Stomach smooth muscle (tissue), 2 donors: Measurements from ENCODE around the gene PRPS1.

ENCODE experiments used
- H3K27ac ChIP-seq: one replicate; pipeline ENCODE4 v1.7.0; 2013; ENCODE audit warnings: mild to moderate bottlenecking, low read length, inconsistent platforms
- H3K27me3 ChIP-seq, 2 donors: one replicate each; pipeline ENCODE4 v1.7.0; 2013; ENCODE audit warnings: low read length in 2 of 2; ENCODE audit not compliant: insufficient read depth in 2 of 2, control insufficient read depth in 1 of 2
- H3K36me3 ChIP-seq, 2 donors: one replicate each; pipeline ENCODE4 v1.7.0; 2013; ENCODE audit warnings: low read length in 2 of 2; ENCODE audit not compliant: control insufficient read depth in 2 of 2, insufficient read depth in 2 of 2
- H3K4me1 ChIP-seq: one replicate; pipeline ENCODE4 v1.7.0; 2013; ENCODE audit warnings: low read length; ENCODE audit not compliant: control insufficient read depth, insufficient read depth
- H3K4me3 ChIP-seq, 2 donors: one replicate each; pipeline ENCODE4 v1.7.0; 2013; ENCODE audit warnings: low read length in 2 of 2
- H3K9ac ChIP-seq, 2 donors: one replicate each; pipeline ENCODE4 v1.7.0; 2013; ENCODE audit warnings: low read length in 2 of 2, mild to moderate bottlenecking in 1 of 2
- H3K9me3 ChIP-seq, 2 donors: one replicate each; pipeline ENCODE4 v1.7.0; 2013; ENCODE audit warnings: low read length in 2 of 2; ENCODE audit not compliant: control insufficient read depth in 2 of 2
- donor health status: healthy.
- donor health status: Pancreatic carcinoma.

PRPS1 gene

DNA sequence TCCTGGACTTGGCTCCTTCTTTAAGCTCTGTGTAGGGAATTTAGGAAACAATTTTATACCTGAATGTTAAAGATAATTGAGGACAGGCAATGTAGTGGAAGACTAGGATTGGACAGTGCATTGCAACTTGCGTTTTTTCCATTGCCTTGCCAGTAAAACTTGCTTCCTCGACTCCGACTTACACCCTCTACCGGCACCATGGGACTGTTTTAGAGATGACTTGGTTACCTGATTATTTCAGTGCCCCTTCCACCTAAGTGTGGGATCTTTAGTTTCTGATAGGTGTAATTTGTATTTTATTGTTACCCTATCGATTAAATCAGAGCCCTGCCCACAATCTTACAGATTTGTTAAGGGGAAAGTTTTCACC lies 1.2 kb downstream of the PRPS1 start:
- Histone ChIP-seq H3K9me3 (no peaks in the 10 kb centered on the region), H3K9ac (peak overlapping the region in 1 of 2 donors; percentile 81), H3K4me3 (peak overlapping the region; percentile 71 to 82), H3K36me3 (no peaks in the 10 kb centered on the region), H3K27me3 (peaks cover 0 to 4% of the 10 kb centered on the region in 2 donors), H3K4me1 (no peaks in the 10 kb centered on the region), H3K27ac (no peak overlapping the region)

DNA sequence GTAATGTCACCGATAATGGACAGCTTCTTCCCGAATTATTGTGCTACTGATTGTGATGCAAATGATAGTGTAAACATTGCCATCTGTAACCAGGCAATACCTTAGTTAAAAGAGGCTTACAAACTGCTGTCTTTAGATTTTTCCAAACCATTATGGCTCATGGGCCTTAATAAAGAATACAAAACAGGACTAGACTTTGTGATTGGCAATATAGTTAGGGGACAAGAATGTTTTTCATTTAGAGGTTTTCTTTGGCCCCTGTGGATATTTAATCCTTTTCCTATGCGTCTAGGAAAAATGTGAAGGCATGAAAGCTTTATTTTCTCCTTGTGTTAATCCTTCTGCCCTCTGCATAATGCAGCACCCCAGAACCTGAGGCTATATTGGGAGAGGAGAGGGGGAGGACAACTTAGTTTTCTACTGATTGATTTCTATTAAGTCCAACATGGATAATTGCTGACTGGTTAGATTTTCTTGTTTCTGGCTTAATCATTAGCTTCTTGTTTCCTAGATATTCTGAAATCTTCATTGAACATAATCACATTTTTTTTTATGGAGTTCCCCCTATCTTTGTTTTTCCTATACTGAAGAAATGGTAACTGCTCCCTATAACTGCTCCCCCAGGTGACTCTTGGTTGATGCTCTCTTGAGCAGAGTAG lies 1.9 kb downstream of the PRPS1 start:
- Histone ChIP-seq H3K36me3 (no peaks in the 10 kb centered on the region), H3K4me3 (peak overlapping the region in 1 of 2 donors; percentile 71), H3K27me3 (peaks cover 0 to 4% of the 10 kb centered on the region in 2 donors), H3K9me3 (no peaks in the 10 kb centered on the region), H3K9ac (no peak overlapping the region), H3K4me1 (no peaks in the 10 kb centered on the region), H3K27ac (no peak overlapping the region)

DNA sequence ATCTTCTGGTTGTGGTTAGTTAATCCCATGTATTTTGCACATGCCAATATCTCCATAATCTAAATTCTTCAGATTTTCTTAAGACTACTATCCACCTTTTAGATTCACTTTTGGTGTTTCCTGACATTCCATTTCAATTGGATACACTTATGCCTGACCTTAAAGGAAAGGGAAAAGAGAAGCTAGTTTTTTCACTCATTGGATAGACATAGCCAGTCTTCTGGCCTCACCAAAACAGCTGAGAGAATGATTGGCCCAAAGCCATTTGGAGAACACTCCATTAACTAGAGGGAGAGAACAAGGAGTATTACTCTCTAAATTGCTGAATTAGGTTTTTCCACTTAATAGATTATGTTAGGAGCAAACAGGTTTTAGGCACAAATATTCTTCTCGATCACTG lies 4.0 kb downstream of the PRPS1 start:
- Histone ChIP-seq H3K4me1 (no peaks in the 10 kb centered on the region), H3K36me3 (no peaks in the 10 kb centered on the region), H3K27me3 (peaks cover 0 to 4% of the 10 kb centered on the region in 2 donors), H3K27ac (no peak overlapping the region), H3K9ac (no peak overlapping the region), H3K4me3 (no peak overlapping the region), H3K9me3 (no peaks in the 10 kb centered on the region)

DNA sequence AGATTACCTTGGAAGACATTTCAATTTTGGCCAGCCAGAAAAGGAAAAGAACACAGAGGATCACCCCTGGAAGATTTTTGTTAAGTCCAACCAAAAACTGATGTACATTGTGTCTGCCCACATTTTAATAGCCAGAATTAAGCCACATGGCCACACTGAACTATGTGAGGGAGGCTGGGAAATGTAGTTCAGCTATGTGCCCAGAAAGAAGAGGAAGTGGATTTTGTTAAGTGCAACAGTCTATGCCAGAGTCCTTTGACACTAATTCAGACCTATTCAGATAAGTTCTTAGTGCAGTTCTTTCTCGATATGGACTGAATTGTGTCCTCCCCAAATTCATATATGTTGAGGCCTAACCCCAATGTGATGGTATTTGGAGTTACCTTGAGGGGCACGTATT lies 18.4 kb downstream of the PRPS1 start:
- H3K27me3 ChIP-seq, result peaks cover 0 to 3% of the 10 kb centered on the region in 2 donors
- H3K27ac ChIP-seq, result no peak overlapping the region
- H3K4me1 ChIP-seq, result no peaks in the 10 kb centered on the region
- H3K4me3 ChIP-seq, result no peak overlapping the region
- H3K9me3 ChIP-seq, result no peaks in the 10 kb centered on the region
- H3K9ac ChIP-seq, result no peak overlapping the region
- H3K36me3 ChIP-seq, result peaks cover 5 to 10% of the 10 kb centered on the region in 2 donors

DNA sequence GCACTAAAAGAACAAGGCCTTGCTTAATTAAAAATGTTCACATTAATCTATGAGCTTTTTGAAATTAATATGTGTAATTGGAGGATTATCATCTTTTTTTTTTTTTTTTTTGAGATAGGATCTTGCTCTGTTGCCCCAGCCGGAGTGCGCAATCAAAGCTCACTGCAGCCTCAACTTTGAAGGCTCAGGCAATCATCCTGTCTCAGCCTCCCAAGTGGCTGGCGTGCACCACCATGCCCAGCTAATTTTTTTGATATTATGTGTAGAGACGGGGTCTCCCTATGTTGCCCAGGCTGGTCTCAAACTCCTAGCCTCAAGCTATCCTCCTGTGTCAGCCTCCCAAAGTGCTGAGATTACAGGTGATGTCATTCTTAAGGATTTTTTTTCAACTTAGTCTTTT lies 20.0 kb downstream of the PRPS1 start:
- peaks cover 0 to 3% of the 10 kb centered on the region in 2 donors for H3K27me3 ChIP-seq
- no peaks in the 10 kb centered on the region for H3K4me1 ChIP-seq
- H3K9me3 ChIP-seq, result no peaks in the 10 kb centered on the region
- no peak overlapping the region for H3K9ac ChIP-seq
- H3K27ac ChIP-seq, result no peak overlapping the region
- H3K36me3 ChIP-seq, result peaks cover 5 to 7% of the 10 kb centered on the region in 2 donors
- H3K4me3 ChIP-seq, result no peak overlapping the region

DNA sequence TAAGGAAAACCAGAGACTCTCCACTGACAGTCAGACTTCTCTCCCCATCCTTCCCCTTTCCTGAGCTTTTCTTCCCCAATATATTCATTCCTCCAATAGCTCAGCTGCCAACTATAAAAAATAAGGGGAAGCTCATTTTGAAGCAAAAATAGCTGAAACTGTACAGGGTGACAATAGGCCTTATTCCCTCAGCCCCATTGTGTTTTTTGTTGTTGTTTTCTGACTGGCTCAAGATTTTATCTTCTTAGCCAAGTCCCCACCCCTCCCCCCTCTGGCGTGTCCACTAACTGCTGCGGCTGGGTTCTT lies 26.2 kb downstream of the PRPS1 start:
- no peak overlapping the region for H3K9ac ChIP-seq
- H3K4me3 ChIP-seq, result no peak overlapping the region
- H3K36me3 ChIP-seq, result no peaks in the 10 kb centered on the region
- H3K4me1 ChIP-seq, result peaks cover 6% of the 10 kb centered on the region
- H3K27me3 ChIP-seq, result peaks cover 0 to 14% of the 10 kb centered on the region in 2 donors
- H3K9me3 ChIP-seq, result no peaks in the 10 kb centered on the region
- no peak overlapping the region for H3K27ac ChIP-seq

DNA sequence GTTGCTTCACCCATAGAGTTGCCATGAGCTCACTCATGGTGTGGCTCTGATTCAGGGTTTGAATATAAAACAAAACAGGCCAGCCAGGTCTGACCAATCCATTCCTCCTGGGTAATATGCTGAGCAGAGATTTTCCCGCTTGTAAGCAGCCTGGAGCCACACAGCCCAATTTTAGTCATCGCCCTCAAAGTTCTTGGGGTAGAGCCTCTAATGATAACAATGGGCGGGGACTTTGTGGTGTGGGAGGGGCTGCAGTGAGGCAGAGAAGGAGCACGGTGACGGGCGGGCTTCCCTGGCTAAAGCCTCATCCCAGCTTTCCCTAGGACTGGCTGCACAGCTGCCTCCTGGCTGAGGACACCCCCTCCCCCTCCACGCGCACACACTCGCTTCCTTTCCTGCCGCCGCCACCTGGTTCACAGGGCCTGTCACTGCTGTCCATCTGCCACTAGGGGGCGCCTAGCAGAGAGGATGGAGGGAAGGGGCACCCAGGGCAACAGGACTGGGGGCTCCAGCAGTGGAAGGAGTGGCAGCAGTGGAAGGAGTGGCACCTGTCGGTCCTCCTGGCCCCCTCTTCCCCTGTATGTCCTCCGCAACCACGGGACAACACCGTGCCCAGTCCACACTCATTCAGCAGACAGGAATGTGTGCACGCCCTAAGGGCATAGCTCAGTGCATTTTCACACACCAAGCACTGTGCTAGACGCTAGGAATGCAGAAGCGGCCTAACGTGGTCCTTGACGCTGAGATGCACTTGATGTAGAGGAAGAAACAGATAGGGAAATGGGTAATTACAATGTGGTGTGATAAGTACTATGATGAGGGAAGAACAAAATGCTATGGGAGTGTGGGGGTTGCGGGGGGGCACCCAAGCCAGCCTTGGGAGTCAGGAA lies 26.8 kb downstream of the PRPS1 start:
- Histone ChIP-seq H3K9ac (no peak overlapping the region), H3K4me3 (peak overlapping the region in 1 of 2 donors; percentile 15), H3K9me3 (no peaks in the 10 kb centered on the region), H3K4me1 (peaks cover 6% of the 10 kb centered on the region), H3K27me3 (peaks cover 0 to 14% of the 10 kb centered on the region in 2 donors), H3K36me3 (no peaks in the 10 kb centered on the region), H3K27ac (no peak overlapping the region)

DNA sequence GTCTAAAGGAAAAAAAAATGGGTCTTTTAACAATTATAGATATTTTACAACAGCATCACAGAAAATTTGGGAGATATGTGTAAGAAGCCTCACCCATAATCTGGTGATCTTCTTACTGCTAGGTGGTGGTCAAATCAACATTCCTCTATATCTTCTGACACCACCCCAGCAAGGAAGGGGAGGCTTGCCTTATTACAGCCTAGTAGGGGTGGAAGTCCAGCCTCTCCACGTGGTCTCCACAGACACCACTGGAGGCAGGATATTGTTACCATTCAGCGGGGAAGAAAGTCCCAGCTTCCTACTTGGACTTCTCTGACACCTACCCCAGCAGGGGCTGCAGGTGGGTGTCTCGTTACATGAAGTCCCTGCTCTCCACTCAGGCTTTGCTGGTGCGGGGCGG lies 28.7 kb downstream of the PRPS1 start:
- Histone ChIP-seq H3K9me3 (no peaks in the 10 kb centered on the region), H3K27ac (no peak overlapping the region), H3K27me3 (peaks cover 0 to 17% of the 10 kb centered on the region in 2 donors), H3K4me1 (peaks cover 6% of the 10 kb centered on the region), H3K4me3 (no peak overlapping the region), H3K36me3 (no peaks in the 10 kb centered on the region), H3K9ac (no peak overlapping the region)

DNA sequence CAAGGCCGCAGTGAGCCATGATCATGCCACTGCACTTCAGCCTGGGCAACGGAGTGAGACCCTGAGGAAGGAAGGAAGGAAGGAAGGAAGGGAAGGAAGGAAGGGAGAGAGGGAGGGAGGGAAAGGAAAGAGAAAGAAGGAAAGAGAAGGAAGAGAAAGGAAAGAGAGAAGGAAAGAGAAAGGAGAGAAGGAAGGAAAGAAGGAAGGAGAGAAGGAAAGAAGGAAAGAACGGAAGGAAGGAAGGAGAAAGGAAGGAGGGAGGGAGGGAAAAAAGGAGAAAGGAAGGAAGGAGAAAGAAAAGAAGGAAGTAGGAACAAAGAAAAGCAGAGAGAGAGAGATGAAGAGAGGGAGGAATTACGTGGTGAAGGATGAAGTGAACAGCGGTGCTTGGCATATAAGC lies 30.4 kb downstream of the PRPS1 start:
- no peak overlapping the region for H3K27ac ChIP-seq
- H3K36me3 ChIP-seq, result no peaks in the 10 kb centered on the region

DNA sequence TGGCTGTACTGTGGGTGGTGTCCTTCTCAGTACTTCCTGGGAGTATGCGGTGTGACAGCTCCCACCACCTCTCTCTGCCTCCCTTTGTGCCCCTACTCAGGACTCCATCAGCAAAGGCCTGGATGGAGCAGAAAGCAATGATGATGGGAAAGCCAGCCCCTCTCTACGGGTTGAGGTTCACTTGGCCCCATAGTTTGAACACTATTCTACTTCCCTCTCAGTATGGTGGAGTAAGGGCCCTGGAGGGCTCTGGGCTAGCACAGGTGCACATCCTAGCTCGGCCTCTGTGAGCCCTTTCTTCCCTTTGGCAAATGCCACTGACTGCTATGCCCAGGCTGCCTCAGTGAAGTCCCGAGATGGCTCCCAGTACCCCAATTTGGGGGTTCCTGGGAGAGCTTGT lies 31.0 kb downstream of the PRPS1 start:
- peaks cover 0 to 16% of the 10 kb centered on the region in 2 donors for H3K27me3 ChIP-seq
- no peak overlapping the region for H3K4me3 ChIP-seq
- no peaks in the 10 kb centered on the region for H3K9me3 ChIP-seq
- no peaks in the 10 kb centered on the region for H3K36me3 ChIP-seq
- no peak overlapping the region for H3K27ac ChIP-seq
- no peak overlapping the region for H3K9ac ChIP-seq
- peaks cover 6% of the 10 kb centered on the region for H3K4me1 ChIP-seq

More for the DNA sequence above, 30.4 kb downstream of the PRPS1 start:
- H3K4me1 ChIP-seq, result peaks cover 6% of the 10 kb centered on the region
- peaks cover 0 to 17% of the 10 kb centered on the region in 2 donors for H3K27me3 ChIP-seq
- no peak overlapping the region for H3K9ac ChIP-seq
- no peaks in the 10 kb centered on the region for H3K9me3 ChIP-seq
- H3K4me3 ChIP-seq, result no peak overlapping the region

DNA sequence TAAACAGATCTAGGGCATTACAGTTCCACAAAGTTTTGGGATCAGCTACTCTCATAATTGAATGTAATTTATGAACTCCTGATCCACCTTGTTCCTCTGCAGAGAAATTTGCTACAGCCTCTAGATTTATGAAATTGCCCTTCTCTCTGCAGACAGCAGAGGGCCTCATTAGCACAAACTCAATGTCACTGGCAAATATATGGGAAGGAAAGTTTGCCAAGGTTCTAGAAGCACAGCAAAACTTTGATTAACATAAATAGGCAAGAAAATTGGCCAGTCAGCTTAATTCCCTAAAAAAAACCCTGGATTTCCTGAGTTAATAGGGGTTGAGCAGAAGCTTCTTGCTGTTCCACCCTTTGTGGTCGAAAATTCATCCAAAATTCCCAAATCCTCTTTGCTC lies 31.5 kb downstream of the PRPS1 start:
- H3K27ac ChIP-seq, result no peak overlapping the region
- peaks cover 6% of the 10 kb centered on the region for H3K4me1 ChIP-seq
- H3K36me3 ChIP-seq, result no peaks in the 10 kb centered on the region
- H3K9me3 ChIP-seq, result no peaks in the 10 kb centered on the region
- peaks cover 0 to 14% of the 10 kb centered on the region in 2 donors for H3K27me3 ChIP-seq
- H3K4me3 ChIP-seq, result no peak overlapping the region
- no peak overlapping the region for H3K9ac ChIP-seq
